HL-60 (cell line): ENCODE measurements around the gene SDCCAG8.

Experiments
- POLR2AphosphoS5 ChIP-seq: IDR thresholded peaks from 2 replicates; pipeline ENCODE4 v1.6.1; 2012; ENCODE audit warnings: low read depth
- TF ChIP-seq, protein P1 (sequence below): IDR thresholded peaks from one replicate; pipeline ENCODE4 v1.5.1; 2011; ENCODE audit warnings: low read length, control low read depth, inconsistent platforms; ENCODE audit not compliant: insufficient read depth

DNA sequence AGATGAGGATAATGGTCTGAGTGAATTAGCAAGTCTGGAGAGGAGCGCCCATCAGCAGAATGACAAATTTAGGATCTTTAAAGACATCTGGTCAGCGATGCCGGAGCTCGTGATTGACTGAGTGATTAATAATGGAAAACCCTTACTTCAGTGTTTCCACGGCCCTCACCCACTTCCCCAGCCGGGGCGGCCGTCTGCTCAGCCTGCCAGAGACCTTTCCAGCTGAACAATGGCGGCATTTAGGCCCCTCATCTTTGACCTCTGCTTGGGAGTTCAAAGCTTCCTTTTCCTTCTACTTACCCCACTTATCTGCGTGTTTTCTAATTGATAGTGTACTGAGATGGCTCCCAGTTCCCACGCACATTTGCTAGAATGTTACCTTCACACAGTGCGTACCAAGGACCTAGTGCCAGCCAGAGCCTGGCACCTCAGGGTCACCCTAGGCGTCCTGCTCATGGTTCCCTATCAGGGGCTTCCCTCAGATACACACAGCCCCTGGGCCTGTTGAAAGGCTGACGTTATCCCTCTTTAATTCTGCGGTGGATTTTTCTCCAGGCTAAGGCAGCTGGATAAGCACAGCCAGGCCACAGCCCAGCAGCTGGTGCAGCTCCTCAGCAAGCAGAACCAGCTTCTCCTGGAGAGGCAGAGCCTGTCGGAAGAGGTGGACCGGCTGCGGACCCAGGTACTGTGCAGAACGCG lies 232.8 kb downstream of the SDCCAG8 start:
- TF ChIP-seq, protein P1, sequence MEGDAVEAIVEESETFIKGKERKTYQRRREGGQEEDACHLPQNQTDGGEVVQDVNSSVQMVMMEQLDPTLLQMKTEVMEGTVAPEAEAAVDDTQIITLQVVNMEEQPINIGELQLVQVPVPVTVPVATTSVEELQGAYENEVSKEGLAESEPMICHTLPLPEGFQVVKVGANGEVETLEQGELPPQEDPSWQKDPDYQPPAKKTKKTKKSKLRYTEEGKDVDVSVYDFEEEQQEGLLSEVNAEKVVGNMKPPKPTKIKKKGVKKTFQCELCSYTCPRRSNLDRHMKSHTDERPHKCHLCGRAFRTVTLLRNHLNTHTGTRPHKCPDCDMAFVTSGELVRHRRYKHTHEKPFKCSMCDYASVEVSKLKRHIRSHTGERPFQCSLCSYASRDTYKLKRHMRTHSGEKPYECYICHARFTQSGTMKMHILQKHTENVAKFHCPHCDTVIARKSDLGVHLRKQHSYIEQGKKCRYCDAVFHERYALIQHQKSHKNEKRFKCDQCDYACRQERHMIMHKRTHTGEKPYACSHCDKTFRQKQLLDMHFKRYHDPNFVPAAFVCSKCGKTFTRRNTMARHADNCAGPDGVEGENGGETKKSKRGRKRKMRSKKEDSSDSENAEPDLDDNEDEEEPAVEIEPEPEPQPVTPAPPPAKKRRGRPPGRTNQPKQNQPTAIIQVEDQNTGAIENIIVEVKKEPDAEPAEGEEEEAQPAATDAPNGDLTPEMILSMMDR, result no peak
- no peak for TF ChIP-seq POLR2AphosphoS5
